ENCODE data around the gene EIF1AD. TPM values are rescaled to one million over a fixed set of nuclear protein-coding genes. Genes with fewer than 3 reads are reported as not detected.
A peak's percentile ranks its signal among the peaks of the same experiment; 100 is the strongest.

Gene EIF1AD
- total and polyA plus RNA-seq, 9 of the 15 experiments (the other 6 are each of a cell fraction or from before 2014, with no cell fraction given) = 50.1 to 98.8 (median 58.7) TPM

DNA sequence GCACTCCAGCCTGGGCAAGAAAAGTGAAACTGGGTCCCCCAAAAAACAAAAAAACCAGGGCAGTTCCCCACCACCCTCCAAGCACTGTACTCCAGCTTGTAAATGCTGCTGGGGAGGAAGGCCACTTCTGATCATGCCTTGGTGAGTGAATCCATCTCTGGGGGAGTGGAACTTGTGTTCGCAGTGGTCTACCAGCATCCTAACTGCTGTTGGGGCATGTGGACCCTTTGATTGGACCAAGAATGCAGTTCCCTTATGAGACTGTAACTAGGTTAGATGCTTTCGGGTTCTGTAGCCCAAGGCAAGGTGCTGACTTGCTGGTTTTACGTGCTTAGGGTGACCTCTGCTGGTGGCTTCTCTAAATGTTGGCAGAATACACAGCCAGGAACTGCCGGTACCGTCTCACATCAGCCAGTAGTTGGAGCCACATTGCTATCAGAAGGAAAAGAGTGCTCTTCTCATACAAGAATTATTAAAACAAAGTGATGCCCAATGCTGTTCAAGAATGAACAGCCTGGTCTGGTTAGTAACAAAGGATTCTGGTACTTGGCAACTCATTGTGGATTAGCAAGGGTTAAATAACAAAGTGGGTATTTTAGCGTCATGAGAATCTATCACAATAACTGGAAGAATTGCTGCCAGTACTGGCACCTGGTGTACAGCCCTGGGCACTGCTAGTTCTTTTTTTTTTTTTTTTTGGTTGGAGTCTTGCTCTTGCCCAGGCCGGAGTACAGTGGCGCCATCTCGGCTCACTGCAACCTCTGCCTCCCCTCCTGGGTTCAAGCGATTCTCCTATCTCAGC lies 13.0 kb downstream of the EIF1AD start (continued):
- TF ChIP-seq ATF6 (CRISPR knock-in tag; IDR thresholded peaks at IDR 0.05) (no peak), ZFPM2 (CRISPR knock-in tag; IDR thresholded peaks at IDR 0.05) (no peak), ZNF507 (tag; conservative IDR thresholded peaks at IDR 0.05) (no peak), MLX (CRISPR knock-in tag; conservative IDR thresholded peaks at IDR 0.05) (no peak), ARNT (IDR thresholded peaks at IDR 0.05) (peak in 1 of 2 experiments; percentile 61; a peak in 1 of 4 replicates), NR2F6 (CRISPR knock-in tag; IDR thresholded peaks at IDR 0.05) (no peak), U2AF2 (optimal IDR thresholded peaks at IDR 0.05; ENCODE audit: low read depth, low read length) (no peak), RNF2 (IDR thresholded peaks at IDR 0.05) (no peak), ZNF445 (CRISPR knock-in tag; IDR thresholded peaks at IDR 0.05; ENCODE audit: low read depth) (no peak), KLF10 (CRISPR knock-in tag; IDR thresholded peaks at IDR 0.05) (no peak), ZNF778 (CRISPR knock-in tag; IDR thresholded peaks at IDR 0.05) (no peak), TCF7L2 (IDR thresholded peaks at IDR 0.05; ENCODE audit: low read depth, low read length) (no peak), MTA1 (IDR thresholded peaks at IDR 0.05; ENCODE audit: borderline replicate concordance) (no peak), ZSCAN32 (CRISPR knock-in tag; IDR thresholded peaks at IDR 0.05) (no peak), ZNF707 (CRISPR knock-in tag; conservative IDR thresholded peaks at IDR 0.05) (no peak), POLR3A (IDR thresholded peaks at IDR 0.05; ENCODE audit: borderline replicate concordance, extremely low read depth, insufficient read depth, insufficient read length) (no peak), NRF1 (conservative IDR thresholded peaks at IDR 0.05 in 1 of 2, IDR thresholded peaks at IDR 0.05 in 1 of 2) (no peak)
- TF ChIP-seq, protein P1, sequence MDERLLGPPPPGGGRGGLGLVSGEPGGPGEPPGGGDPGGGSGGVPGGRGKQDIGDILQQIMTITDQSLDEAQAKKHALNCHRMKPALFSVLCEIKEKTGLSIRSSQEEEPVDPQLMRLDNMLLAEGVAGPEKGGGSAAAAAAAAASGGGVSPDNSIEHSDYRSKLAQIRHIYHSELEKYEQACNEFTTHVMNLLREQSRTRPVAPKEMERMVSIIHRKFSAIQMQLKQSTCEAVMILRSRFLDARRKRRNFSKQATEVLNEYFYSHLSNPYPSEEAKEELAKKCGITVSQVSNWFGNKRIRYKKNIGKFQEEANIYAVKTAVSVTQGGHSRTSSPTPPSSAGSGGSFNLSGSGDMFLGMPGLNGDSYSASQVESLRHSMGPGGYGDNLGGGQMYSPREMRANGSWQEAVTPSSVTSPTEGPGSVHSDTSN (CRISPR knock-in tag; IDR thresholded peaks at IDR 0.05; ENCODE audit: low read depth) = no peak
- TF ChIP-seq, protein P1 (tag; conservative IDR thresholded peaks at IDR 0.05; ENCODE audit: low read depth) = no peak
- TF ChIP-seq, protein P2, sequence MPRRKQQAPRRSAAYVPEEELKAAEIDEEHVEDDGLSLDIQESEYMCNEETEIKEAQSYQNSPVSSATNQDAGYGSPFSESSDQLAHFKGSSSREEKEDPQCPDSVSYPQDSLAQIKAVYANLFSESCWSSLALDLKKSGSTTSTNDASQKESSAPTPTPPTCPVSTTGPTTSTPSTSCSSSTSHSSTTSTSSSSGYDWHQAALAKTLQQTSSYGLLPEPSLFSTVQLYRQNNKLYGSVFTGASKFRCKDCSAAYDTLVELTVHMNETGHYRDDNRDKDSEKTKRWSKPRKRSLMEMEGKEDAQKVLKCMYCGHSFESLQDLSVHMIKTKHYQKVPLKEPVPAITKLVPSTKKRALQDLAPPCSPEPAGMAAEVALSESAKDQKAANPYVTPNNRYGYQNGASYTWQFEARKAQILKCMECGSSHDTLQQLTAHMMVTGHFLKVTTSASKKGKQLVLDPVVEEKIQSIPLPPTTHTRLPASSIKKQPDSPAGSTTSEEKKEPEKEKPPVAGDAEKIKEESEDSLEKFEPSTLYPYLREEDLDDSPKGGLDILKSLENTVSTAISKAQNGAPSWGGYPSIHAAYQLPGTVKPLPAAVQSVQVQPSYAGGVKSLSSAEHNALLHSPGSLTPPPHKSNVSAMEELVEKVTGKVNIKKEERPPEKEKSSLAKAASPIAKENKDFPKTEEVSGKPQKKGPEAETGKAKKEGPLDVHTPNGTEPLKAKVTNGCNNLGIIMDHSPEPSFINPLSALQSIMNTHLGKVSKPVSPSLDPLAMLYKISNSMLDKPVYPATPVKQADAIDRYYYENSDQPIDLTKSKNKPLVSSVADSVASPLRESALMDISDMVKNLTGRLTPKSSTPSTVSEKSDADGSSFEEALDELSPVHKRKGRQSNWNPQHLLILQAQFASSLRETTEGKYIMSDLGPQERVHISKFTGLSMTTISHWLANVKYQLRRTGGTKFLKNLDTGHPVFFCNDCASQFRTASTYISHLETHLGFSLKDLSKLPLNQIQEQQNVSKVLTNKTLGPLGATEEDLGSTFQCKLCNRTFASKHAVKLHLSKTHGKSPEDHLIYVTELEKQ (CRISPR knock-in tag; IDR thresholded peaks at IDR 0.05) = no peak

Data from K562 (cell line).